Vagina (tissue), 2 donors: ENCODE measurements around the gene SPTBN4. TPM values are rescaled to one million over a fixed set of nuclear protein-coding genes. Genes with fewer than 3 reads are reported as not detected.

Experiments
- DNase-seq, 2 donors: peaks; one replicate each; pipeline ENCODE4 v3.0.0-alpha.2; 2017; ENCODE audit errors: extremely low spot score in 2 of 2
- H3K27ac ChIP-seq: fragments of 200-600 bp; sonication (generic); one replicate; pipeline ENCODE4 v1.5.1; 2019
- H3K27me3 ChIP-seq: fragments of 200-600 bp; sonication (generic); one replicate; pipeline ENCODE4 v1.5.1; 2019
- H3K36me3 ChIP-seq, 2 donors: fragments of 200-600 bp; sonication (generic); one replicate each; pipeline ENCODE4 v1.5.1; 2017 to 2019
- H3K4me1 ChIP-seq: fragments of 200-600 bp; sonication (generic); one replicate; pipeline ENCODE4 v1.5.1; 2019
- H3K4me3 ChIP-seq, 2 donors: fragments of 200-600 bp; sonication (generic); 1 replicate in 1 of 2; 2 replicates in 1 of 2; pipeline ENCODE4 v1.5.1; 2016 to 2019
- H3K9me3 ChIP-seq: fragments of 200-600 bp; sonication (generic); one replicate; pipeline ENCODE4 v1.5.1; 2019
- POLR2A ChIP-seq, 2 donors: fragments of 450-650 bp; IDR thresholded peaks; one replicate each; pipeline ENCODE4 v1.6.1; 2017; ENCODE audit warnings: antibody characterized with exemption in 2 of 2, mild to moderate bottlenecking in 2 of 2, moderate library complexity in 2 of 2
- POLR2AphosphoS5 ChIP-seq, 2 donors: sonication (generic); formaldehyde crosslinking; IDR thresholded peaks; one replicate each; pipeline ENCODE4 v1.9.0; 2017; ENCODE audit warnings: antibody characterized with exemption in 2 of 2, mild to moderate bottlenecking in 2 of 2, low read depth in 1 of 2; ENCODE audit not compliant: insufficient read depth in 1 of 2
- intact Hi-C: fragments of 100-400 bp; cut with DNase I; formaldehyde crosslinking; loops from one replicate; pipeline ENCODE4 v1.15.1; 2023
- total RNA-seq: library from RNA; depleted of rRNA; stranded (reverse); fragments of >200 nt; gene quantifications from one replicate; pipeline ENCODE4 v1.2.3, GENCODE V29; 2016
- TF ChIP-seq, protein P1 (sequence below), 3 experiments: fragments of 450-650 bp in 2 of 3; fragments of 200-600 bp in 1 of 3; sonication (generic) in 1 of 3; IDR thresholded peaks; one replicate each; pipeline ENCODE4 v1.5.1; 2017 to 2019; ENCODE audit warnings: antibody characterized with exemption in 3 of 3, mild to moderate bottlenecking in 2 of 3, moderate library complexity in 2 of 3

The SPTBN4 gene
- total RNA-seq, 1 donor from 2014 or later = 1.7 TPM

DNA sequence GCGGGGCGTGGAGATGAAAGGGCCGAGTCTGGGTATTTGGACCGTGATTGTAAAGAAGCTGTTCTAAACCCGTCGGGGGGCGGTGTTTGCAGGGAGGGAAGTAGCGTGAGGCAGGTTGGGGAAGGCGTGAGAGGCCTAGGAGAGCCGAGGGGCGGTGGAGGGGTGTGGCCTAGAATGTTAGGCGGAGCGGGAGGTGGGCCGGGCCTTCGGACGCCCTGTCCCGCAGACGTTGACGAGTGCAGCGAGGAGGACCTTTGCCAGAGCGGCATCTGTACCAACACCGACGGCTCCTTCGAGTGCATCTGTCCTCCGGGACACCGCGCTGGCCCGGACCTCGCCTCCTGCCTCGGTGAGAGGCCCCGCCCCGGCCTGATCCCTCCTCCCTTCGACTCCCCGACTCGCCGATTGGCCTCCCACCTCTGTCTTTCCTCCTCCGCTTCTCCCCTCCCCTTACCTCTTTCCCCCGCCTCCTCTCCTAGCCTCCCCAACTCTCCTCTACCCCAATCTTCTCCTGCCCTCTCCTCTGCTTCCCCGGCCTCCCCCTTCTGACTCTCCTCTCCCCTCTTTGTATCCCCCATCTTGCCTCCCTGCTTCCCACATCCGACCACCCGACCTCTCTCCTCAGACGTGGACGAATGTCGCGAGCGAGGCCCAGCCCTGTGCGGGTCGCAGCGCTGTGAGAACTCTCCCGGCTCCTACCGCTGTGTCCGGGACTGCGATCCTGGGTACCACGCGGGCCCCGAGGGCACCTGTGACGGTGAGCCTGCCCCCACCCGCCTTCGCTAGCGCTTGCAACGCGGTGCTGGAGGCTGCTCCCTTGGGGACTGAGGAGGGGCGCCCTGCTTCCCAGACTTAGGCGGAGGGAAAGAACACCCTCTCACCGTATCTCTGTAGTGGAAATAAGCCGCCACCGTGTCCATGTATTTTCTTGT, 147.2 kb downstream of the SPTBN4 start:
- no peaks in the 10 kb centered on the region for H3K27me3 ChIP-seq
- H3K4me1 ChIP-seq = peaks cover 57% of the 10 kb centered on the region
- H3K27ac ChIP-seq = peak overlapping the region; percentile 84
- intact Hi-C loops = no loop called here
- DNase-seq = no peak
- peaks cover 0 to 6% of the 10 kb centered on the region in 2 donors for H3K36me3 ChIP-seq
- peak overlapping the region; percentile 53 to 62 for H3K4me3 ChIP-seq
- TF ChIP-seq POLR2AphosphoS5 (IDR thresholded peaks at IDR 0.05; ENCODE audit: insufficient read depth in 1 of 2, low read depth in 1 of 2) = peak in 1 of 2 donors; percentile 61
- TF ChIP-seq, protein P1, sequence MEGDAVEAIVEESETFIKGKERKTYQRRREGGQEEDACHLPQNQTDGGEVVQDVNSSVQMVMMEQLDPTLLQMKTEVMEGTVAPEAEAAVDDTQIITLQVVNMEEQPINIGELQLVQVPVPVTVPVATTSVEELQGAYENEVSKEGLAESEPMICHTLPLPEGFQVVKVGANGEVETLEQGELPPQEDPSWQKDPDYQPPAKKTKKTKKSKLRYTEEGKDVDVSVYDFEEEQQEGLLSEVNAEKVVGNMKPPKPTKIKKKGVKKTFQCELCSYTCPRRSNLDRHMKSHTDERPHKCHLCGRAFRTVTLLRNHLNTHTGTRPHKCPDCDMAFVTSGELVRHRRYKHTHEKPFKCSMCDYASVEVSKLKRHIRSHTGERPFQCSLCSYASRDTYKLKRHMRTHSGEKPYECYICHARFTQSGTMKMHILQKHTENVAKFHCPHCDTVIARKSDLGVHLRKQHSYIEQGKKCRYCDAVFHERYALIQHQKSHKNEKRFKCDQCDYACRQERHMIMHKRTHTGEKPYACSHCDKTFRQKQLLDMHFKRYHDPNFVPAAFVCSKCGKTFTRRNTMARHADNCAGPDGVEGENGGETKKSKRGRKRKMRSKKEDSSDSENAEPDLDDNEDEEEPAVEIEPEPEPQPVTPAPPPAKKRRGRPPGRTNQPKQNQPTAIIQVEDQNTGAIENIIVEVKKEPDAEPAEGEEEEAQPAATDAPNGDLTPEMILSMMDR (IDR thresholded peaks at IDR 0.05) = no peak
- H3K9me3 ChIP-seq = no peaks in the 10 kb centered on the region

DNA sequence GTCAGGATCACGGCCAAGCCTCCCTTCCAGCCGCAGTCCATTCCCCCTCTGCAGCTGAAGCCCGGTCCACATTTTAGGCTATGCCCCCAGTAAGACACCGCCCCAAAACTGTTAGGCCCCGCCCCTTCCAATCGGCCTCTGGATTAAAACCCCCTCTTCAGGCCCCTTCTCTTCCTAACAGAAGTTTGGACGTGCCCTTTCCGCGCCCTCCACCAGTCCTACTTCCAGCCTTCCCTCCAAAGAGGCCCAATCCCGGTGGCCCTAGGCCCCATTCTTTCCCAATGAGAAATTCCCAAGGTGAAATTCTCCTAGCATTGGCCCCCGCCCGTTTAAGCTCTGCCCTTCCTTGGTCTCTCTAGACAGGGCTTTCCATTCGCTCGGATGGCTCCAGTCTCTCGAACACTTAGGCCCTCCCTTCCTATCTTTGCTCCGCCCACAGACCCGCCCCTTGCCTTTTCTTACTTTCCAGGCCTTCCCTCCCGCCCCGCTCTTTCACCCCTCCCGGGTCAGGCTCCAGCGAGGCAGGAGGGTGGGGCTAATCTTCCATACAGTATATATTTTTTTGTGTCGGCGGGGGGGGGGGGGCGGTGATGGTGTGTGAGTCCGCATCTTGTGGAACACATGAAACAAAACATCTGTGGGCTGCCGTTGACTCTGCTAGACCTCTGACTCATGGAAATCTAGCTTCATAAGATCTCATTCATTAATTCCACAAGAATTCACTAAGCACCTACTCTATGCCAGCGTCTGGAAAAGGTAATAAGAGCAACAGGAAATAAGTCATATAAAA, 148.0 kb downstream of the SPTBN4 start:
- peaks cover 48% of the 10 kb centered on the region for H3K4me1 ChIP-seq
- H3K4me3 ChIP-seq = peak overlapping the region; percentile 53 to 62
- H3K9me3 ChIP-seq = no peaks in the 10 kb centered on the region
- peak; percentile 1 to 45 for TF ChIP-seq POLR2AphosphoS5 (IDR thresholded peaks at IDR 0.05; ENCODE audit: insufficient read depth in 1 of 2, low read depth in 1 of 2)
- TF ChIP-seq, protein P1 (IDR thresholded peaks at IDR 0.05) = no peak
- no peak for TF ChIP-seq POLR2A (IDR thresholded peaks at IDR 0.05)
- H3K27ac ChIP-seq = peak overlapping the region; percentile 84
- intact Hi-C loops = loop anchor here (5.0 kb wide), 1 partner anchor 773 kb away; no protein-coding TSS in a partner anchor
- DNase-seq = no peak
- H3K36me3 ChIP-seq = peaks cover 0 to 13% of the 10 kb centered on the region in 2 donors
- no peaks in the 10 kb centered on the region for H3K27me3 ChIP-seq

DNA sequence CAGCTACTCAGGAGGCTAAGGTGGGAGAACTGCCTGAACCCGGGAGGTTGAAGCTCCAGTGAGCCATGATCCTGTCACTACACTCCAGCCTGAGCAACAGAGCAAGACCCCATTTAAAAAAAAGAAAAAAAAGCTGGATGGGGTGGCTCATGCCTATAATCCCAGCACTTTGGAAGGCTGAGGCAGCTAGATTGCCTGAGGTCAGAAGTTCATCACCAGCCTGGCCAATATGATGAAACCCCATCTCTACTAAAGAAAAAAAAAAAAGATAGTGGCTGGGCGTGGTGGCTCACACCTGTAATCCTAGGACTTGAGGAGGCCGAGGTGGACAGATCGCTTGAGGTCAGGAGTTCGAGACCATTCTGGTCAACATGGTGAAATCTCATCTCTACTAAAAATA, 149.4 kb downstream of the SPTBN4 start:
- no peak for DNase-seq
- no peak overlapping the region for H3K27ac ChIP-seq
- H3K4me3 ChIP-seq = no peak overlapping the region
- peaks cover 0 to 23% of the 10 kb centered on the region in 2 donors for H3K36me3 ChIP-seq
- TF ChIP-seq POLR2A (IDR thresholded peaks at IDR 0.05) = no peak
- intact Hi-C loops = loop anchor here (5.0 kb wide), 1 partner anchor 774 kb away; no protein-coding TSS in a partner anchor
- peaks cover 35% of the 10 kb centered on the region for H3K4me1 ChIP-seq
- H3K9me3 ChIP-seq = no peaks in the 10 kb centered on the region
- H3K27me3 ChIP-seq = no peaks in the 10 kb centered on the region

DNA sequence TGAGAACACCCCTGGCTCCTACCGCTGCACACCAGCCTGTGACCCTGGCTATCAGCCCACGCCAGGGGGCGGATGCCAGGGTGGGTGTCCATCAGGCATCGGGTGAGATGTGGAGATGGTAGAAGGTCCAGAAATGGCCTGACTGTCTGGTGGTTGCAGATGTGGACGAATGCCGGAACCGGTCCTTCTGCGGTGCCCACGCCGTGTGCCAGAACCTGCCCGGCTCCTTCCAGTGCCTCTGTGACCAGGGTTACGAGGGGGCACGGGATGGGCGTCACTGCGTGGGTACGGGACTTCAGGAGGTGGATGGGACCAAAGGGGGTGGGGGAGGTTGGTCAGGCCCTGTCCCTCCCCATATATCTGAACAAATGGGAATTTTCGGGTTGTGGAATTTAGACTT, 150.1 kb downstream of the SPTBN4 start:
- peaks cover 0 to 30% of the 10 kb centered on the region in 2 donors for H3K36me3 ChIP-seq
- no peaks in the 10 kb centered on the region for H3K9me3 ChIP-seq
- no peak overlapping the region for H3K4me3 ChIP-seq
- H3K4me1 ChIP-seq = peaks cover 33% of the 10 kb centered on the region
- no peak for DNase-seq
- intact Hi-C loops = loop anchor here (5.0 kb wide), 1 partner anchor 775 kb away; no protein-coding TSS in a partner anchor
- H3K27me3 ChIP-seq = no peaks in the 10 kb centered on the region
- TF ChIP-seq POLR2AphosphoS5 (IDR thresholded peaks at IDR 0.05; ENCODE audit: insufficient read depth in 1 of 2, low read depth in 1 of 2) (no peak), POLR2A (IDR thresholded peaks at IDR 0.05) (no peak)
- TF ChIP-seq, protein P1 (IDR thresholded peaks at IDR 0.05) = no peak
- H3K27ac ChIP-seq = no peak overlapping the region

DNA sequence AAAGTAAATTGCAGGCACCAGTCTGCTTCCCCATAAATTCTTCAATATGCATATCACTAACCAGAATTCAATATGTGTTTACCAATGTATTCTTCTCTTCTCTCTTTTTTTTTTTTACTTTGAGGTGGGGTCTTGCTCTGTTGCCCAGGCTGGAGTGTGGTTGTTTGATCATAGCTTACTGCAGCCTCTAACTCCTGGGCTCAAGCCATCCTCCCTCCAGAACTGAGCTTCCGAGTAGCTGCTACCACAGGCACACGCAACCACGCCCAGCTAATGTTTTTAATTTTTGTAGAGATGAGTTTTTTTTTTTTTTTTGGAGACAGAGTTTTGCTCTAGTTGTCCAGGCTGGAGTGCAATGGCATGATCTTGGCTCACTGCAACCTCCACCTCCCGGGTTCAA, 151.2 kb downstream of the SPTBN4 start:
- TF ChIP-seq POLR2AphosphoS5 (IDR thresholded peaks at IDR 0.05; ENCODE audit: insufficient read depth in 1 of 2, low read depth in 1 of 2) = no peak
- TF ChIP-seq POLR2A (IDR thresholded peaks at IDR 0.05) = no peak
- TF ChIP-seq, protein P1 (IDR thresholded peaks at IDR 0.05) = no peak
- Histone ChIP-seq H3K27me3 (no peaks in the 10 kb centered on the region), H3K27ac (no peak overlapping the region), H3K36me3 (peaks cover 0 to 38% of the 10 kb centered on the region in 2 donors), H3K4me3 (no peak overlapping the region), H3K9me3 (no peaks in the 10 kb centered on the region), H3K4me1 (peaks cover 33% of the 10 kb centered on the region)
- no peak for DNase-seq
- intact Hi-C loops = loop anchor here (5.0 kb wide), 1 partner anchor 776 kb away; no protein-coding TSS in a partner anchor
